GM23338 (cell line): ENCODE data around the gene SPG7. TPM values are rescaled to one million over a fixed set of nuclear protein-coding genes. Genes with fewer than 3 reads are reported as not detected.
A peak's percentile ranks its signal among the peaks of the same experiment; 100 is the strongest.

ENCODE experiments used
- ATAC-seq: fragments of 200-7000 bp; cut with Tn5 transposase; 3 replicates; pipeline ENCODE4 v1.9.1; 2020
- DNase-seq: peaks from one replicate; pipeline ENCODE4 v3.0.0-alpha.2; 2015; ENCODE audit warnings: low spot score
- H2AFZ ChIP-seq: fragments of 200-600 bp; sonication (generic); 2 replicates; pipeline ENCODE4 v1.8.0; 2016; ENCODE audit warnings: antibody characterized with exemption, mild to moderate bottlenecking, moderate library complexity
- H3F3A ChIP-seq: fragments of 200-600 bp; sonication (generic); replicated peaks from 2 replicates; pipeline ENCODE4 v1.8.0; 2017; ENCODE audit warnings: antibody characterized with exemption, mixed run types, low read depth
- H3K27ac ChIP-seq: fragments of 200-600 bp; sonication (generic); 2 replicates; pipeline ENCODE4 v1.6.1; 2016; ENCODE audit warnings: low read depth
- H3K27me3 ChIP-seq: fragments of 200-600 bp; sonication (generic); 2 replicates; pipeline ENCODE4 v1.8.0; 2016; ENCODE audit warnings: mild to moderate bottlenecking, mixed run types, moderate library complexity; ENCODE audit not compliant: insufficient read depth
- H3K36me3 ChIP-seq: fragments of 200-600 bp; sonication (generic); 2 replicates; pipeline ENCODE4 v1.8.0; 2016; ENCODE audit warnings: mild to moderate bottlenecking; ENCODE audit not compliant: insufficient read depth
- H3K4me1 ChIP-seq: fragments of 200-600 bp; sonication (generic); 2 replicates; pipeline ENCODE4 v1.8.0; 2016; ENCODE audit warnings: mild to moderate bottlenecking, moderate library complexity; ENCODE audit not compliant: insufficient read depth
- H3K4me2 ChIP-seq: fragments of 200-600 bp; sonication (generic); 2 replicates; pipeline ENCODE4 v1.7.1; 2017; ENCODE audit warnings: mixed run types
- H3K4me3 ChIP-seq: fragments of 200-600 bp; sonication (generic); 2 replicates; pipeline ENCODE4 v1.6.1; 2016; ENCODE audit warnings: mixed run types
- H3K79me2 ChIP-seq: fragments of 200-600 bp; sonication (generic); replicated peaks from 2 replicates; pipeline ENCODE4 v1.8.0; 2017; ENCODE audit warnings: mild to moderate bottlenecking; ENCODE audit not compliant: insufficient read depth
- H3K9me2 ChIP-seq: fragments of 200-600 bp; sonication (generic); 2 replicates; pipeline ENCODE4 v1.8.0; 2017; ENCODE audit not compliant: insufficient read depth
- H4K20me1 ChIP-seq: fragments of 200-600 bp; sonication (generic); replicated peaks from 2 replicates; pipeline ENCODE4 v1.8.0; 2017; ENCODE audit warnings: mild to moderate bottlenecking; ENCODE audit not compliant: insufficient read depth
- H3K27ac Mint-ChIP-seq: 2 replicates; pipeline ENCODE4 v1.8.0; 2020; ENCODE audit warnings: inconsistent platforms, mild to moderate bottlenecking, moderate library complexity, mixed read lengths
- H3K27me3 Mint-ChIP-seq: 3 replicates; pipeline ENCODE4 v1.8.0; 2022; ENCODE audit warnings: low read depth, mild to moderate bottlenecking, moderate library complexity, mixed read lengths, inconsistent platforms; ENCODE audit not compliant: insufficient read depth, poor library complexity
- H3K36me3 Mint-ChIP-seq: 3 replicates; pipeline ENCODE4 v1.8.0; 2021; ENCODE audit warnings: low read depth, mild to moderate bottlenecking, inconsistent platforms, moderate library complexity, mixed read lengths
- H3K4me1 Mint-ChIP-seq: 3 replicates; pipeline ENCODE4 v1.8.0; 2020; ENCODE audit warnings: mild to moderate bottlenecking, inconsistent platforms, mixed read lengths
- H3K4me3 Mint-ChIP-seq: 3 replicates; pipeline ENCODE4 v1.8.0; 2021; ENCODE audit warnings: moderate library complexity, mild to moderate bottlenecking, inconsistent platforms, mixed read lengths
- H3K9me3 Mint-ChIP-seq: 3 replicates; pipeline ENCODE4 v1.8.0; 2020; ENCODE audit warnings: moderate library complexity, mild to moderate bottlenecking, inconsistent platforms, mixed read lengths
- CREB1 ChIP-seq: fragments of 250-450 bp; sonication (Bioruptor Pico); IDR thresholded peaks from 2 replicates; pipeline ENCODE4 v1.5.0; 2020; ENCODE audit warnings: low read depth, mild to moderate bottlenecking, moderate library complexity
- CTCF ChIP-seq, 2 experiments: fragments of 200-600 bp in 1 of 2; sonication (generic) in 1 of 2; conservative IDR thresholded peaks; 2 replicates each; pipeline versions ENCODE4 v1.5.1 to v1.6.1; 2016 to 2017; ENCODE audit warnings: antibody characterized with exemption in 2 of 2, low read depth in 2 of 2, mild to moderate bottlenecking in 2 of 2, moderate library complexity in 1 of 2
- ETS1 ChIP-seq: IDR thresholded peaks from 2 replicates; pipeline ENCODE4 v1.6.1; 2016; ENCODE audit warnings: antibody characterized with exemption
- EZH2 ChIP-seq: fragments of 200-600 bp; sonication (generic); IDR thresholded peaks from one replicate; pipeline ENCODE4 v1.8.0; 2017; ENCODE audit warnings: antibody characterized with exemption, mild to moderate bottlenecking, low read depth; ENCODE audit not compliant: unreplicated experiment
- EZH2phosphoT487 ChIP-seq: fragments of 200-600 bp; sonication (generic); IDR thresholded peaks from one replicate; pipeline ENCODE4 v1.8.1; 2018; ENCODE audit warnings: antibody characterized with exemption; ENCODE audit not compliant: unreplicated experiment
- JUNB ChIP-seq: IDR thresholded peaks from one replicate; pipeline ENCODE4 v1.6.1; 2016; ENCODE audit warnings: antibody characterized with exemption; ENCODE audit not compliant: unreplicated experiment
- NANOG ChIP-seq: IDR thresholded peaks from 2 replicates; pipeline ENCODE4 v1.6.1; 2016; ENCODE audit warnings: antibody characterized with exemption, borderline replicate concordance
- POLR2AphosphoS5 ChIP-seq: IDR thresholded peaks from 2 replicates; pipeline ENCODE4 v1.6.1; 2016; ENCODE audit warnings: antibody characterized with exemption, low read depth
- REST ChIP-seq: IDR thresholded peaks from one replicate; pipeline ENCODE4 v1.6.1; 2018; ENCODE audit warnings: antibody characterized with exemption; ENCODE audit not compliant: unreplicated experiment
- STAT1 ChIP-seq: IDR thresholded peaks from one replicate; pipeline ENCODE4 v1.6.1; 2016; ENCODE audit warnings: antibody characterized with exemption; ENCODE audit not compliant: unreplicated experiment
- ZNF114 ChIP-seq: fragments of 250-450 bp; sonication (Bioruptor Pico); IDR thresholded peaks from 2 replicates; pipeline ENCODE4 v1.5.0; 2020; ENCODE audit warnings: mild to moderate bottlenecking, moderate library complexity
- ZNF331 ChIP-seq: fragments of 250-450 bp; sonication (Bioruptor Pico); IDR thresholded peaks from 2 replicates; pipeline ENCODE4 v1.5.0; 2020; ENCODE audit warnings: low read depth, mild to moderate bottlenecking, moderate library complexity
- ZNF462 ChIP-seq: fragments of 250-450 bp; sonication (Bioruptor Pico); IDR thresholded peaks from 2 replicates; pipeline ENCODE4 v1.5.0; 2020; ENCODE audit warnings: mild to moderate bottlenecking, moderate library complexity
- polyA plus RNA-seq: library from polyadenylated mRNA; unstranded; fragments of >200 nt; fragmentation: Nextera tagmentation; extraction: Ambion mirVana; gene quantifications from 2 replicates; pipeline ENCODE4 v1.2.1, GENCODE V29; 2016
- total RNA-seq: library from RNA; depleted of rRNA; stranded (reverse); fragments of >200 nt; shearing (Covaris generic); gene quantifications from 2 replicates; pipeline ENCODE4 v1.2.3, GENCODE V29; 2014

The SPG7 gene
- total and polyA plus RNA-seq, 2 experiments from 2014 or later, result 77.1 to 267 TPM

GRCh38 chr16:89556750-89557689 is 48.8 kb downstream of the SPG7 start:
- Mint-ChIP-seq H3K4me3 (0 out of 3 replicates have a peak overlapping the region, but pooled peaks have one; percentile 25), H3K4me1 (peaks cover 9% of the 10 kb centered on the region), H3K9me3 (peaks cover 6% of the 10 kb centered on the region; the same call in 1 of the 3 replicates), H3K36me3 (peaks cover 57% of the 10 kb centered on the region), H3K27me3 (peaks cover 22% of the 10 kb centered on the region), H3K27ac (peak overlapping the region; percentile 87)
- Histone ChIP-seq H3K36me3 (peaks cover 17% of the 10 kb centered on the region), H3F3A (peaks cover 48% of the 10 kb centered on the region), H4K20me1 (peaks cover 7% of the 10 kb centered on the region), H3K79me2 (peaks cover 15% of the 10 kb centered on the region), H3K4me2 (no peak overlapping the region), H3K27me3 (no peaks in the 10 kb centered on the region), H2AFZ (no peak overlapping the region), H3K4me3 (no peak overlapping the region), H3K27ac (peak overlapping the region; percentile 85), H3K4me1 (peaks cover 5% of the 10 kb centered on the region), H3K9me2 (no peaks in the 10 kb centered on the region)
- TF ChIP-seq ZNF331 (CRISPR knock-in tag) (no peak), ZNF462 (CRISPR knock-in tag) (no peak), CREB1 (CRISPR knock-in tag) (no peak), CTCF (conservative IDR thresholded peaks at IDR 0.05; ENCODE audit: low read depth in 2 of 2) (peak; percentile 82 to 88), ETS1 (no peak), POLR2AphosphoS5 (peak; percentile 21; the same call in 1 of the 2 replicates), NANOG (no peak), JUNB (no peak), EZH2phosphoT487 (no peak), ZNF114 (CRISPR knock-in tag) (no peak), STAT1 (no peak), EZH2 (no peak), REST (no peak)
- ATAC-seq (peak; percentile 67), DNase-seq (peak; percentile 95)
